Activated CD4-positive, alpha-beta T cell treated with anti-CD3 and anti-CD28 coated beads, Interleukin-2, amount 50 U/mL, for 48 hours (primary cell): ENCODE measurements around the gene GMDS.
"Not testable (repeated sequence)": the region's sequence is repeated elsewhere in the genome, so short reads cannot be mapped to it uniquely, and the experiment has no call there.

Source experiments
- DNase-seq, 2 experiments: peaks; one replicate each; pipeline ENCODE4 v3.0.0-alpha.2; 2020

The GMDS gene

DNA sequence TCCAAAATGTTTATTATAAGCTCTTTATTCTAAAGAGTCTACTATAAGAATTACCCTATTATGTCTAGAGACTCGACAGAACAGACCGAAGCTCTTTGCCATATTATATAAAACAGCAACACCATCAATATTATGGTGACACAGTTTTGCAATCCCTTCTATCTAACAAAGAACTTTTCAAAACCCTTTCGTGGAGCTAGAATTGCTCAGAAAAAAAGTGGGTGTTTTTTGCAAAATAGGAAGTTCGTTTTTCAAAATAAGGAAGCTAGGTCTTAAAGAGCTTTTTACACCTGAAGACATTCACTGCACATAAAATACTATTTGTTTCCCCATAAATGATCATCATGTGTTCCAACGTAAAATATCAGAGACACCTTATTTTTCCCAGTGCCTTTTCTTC, 395.7 kb downstream of the GMDS start:
- DNase-seq, result no peak

DNA sequence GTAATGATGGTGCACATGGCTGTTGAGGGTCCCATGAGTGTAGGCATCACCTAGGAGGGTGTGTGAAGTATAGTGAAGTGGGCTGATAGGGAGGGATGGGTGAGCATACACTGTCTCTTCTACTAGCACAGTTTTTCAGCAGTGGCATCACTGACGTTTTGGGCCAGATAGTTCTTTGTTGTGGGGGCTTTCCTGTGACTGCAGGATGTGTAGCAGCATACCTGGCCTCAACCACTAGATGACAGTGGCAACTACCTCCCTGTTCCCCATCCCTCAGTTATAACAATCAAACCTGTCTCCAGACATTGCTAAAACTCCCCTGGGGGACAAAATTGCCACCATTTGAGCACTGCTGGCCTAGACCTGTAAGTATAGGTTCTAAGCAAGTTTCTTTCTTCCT, 396.7 kb downstream of the GMDS start:
- no peak for DNase-seq

DNA sequence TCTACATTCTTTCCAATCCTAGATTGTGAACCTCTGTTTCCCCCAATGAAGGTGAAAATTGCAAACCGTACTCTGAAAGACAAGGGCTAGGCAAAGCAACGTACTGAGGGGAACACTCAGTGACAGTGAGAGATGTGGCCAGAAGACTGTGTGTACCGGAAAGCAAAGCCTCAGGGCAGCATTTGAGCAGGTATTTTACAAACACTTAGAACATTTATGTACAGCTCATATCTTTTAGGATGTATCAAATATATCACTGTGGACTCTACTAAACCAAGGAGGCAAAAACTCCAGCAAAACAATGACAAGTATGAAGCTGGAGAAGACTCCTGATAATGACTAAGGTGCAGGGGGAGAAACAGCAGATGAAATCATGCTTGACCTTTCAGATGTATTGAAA, 398.8 kb downstream of the GMDS start:
- DNase-seq, result no peak

DNA sequence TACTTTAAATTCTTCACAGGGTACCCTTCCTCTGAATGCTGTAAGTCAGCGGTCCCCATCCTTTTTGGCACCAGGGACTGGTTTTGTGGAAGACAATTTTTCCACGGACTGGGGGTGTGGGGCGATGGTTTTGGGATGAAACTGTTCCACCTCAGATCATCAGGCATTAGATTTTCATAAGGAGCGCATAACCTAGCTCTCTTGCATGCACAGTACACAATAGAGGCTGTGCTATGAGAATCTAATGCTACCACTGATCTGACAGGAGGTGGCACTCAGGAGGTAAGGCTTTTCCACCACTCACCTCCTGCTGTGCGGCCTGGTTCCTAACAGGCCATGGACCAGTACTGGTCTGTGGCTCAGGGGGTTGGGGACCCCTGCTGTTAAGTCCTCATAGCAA, 399.9 kb downstream of the GMDS start:
- not testable (repeated sequence) for DNase-seq

DNA sequence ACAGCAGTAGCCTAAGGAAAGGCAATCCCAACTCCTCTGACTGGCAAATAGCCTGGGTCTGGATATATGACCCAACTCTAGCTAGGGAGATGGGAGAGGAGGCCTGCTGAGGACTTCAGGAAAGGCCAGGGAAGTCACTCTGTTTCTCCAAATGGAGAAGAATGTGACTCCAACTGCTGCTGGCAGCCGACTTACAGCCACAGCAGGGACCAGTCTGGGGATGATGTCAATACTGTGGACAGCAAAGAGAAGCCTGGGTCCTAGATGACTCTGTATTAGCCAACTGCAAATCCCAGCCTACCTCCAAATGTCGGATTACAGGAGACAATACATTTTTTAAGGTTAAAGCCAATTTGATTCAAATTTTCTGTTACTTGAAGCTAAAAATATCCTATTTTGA, 403.1 kb downstream of the GMDS start:
- DNase-seq, result no peak

DNA sequence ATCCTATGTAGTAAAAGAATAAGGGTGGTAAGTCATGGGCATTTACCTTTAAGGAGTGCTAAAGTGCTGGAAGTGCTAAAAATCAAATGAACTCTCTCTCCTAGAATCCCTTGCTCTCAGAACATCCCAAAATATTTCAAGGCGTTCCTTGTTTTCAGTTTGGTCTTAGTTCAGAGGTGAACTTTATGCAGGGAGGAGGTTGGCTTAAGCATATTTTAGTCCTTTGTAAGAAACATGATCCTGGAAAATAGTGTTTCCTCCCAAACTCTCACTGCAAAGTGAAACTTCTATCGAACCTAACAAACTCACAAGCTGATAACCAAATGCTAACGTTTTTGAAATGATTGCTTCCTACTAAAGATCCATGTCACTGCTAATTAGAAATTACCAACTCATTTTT, 404.3 kb downstream of the GMDS start:
- no peak for DNase-seq

DNA sequence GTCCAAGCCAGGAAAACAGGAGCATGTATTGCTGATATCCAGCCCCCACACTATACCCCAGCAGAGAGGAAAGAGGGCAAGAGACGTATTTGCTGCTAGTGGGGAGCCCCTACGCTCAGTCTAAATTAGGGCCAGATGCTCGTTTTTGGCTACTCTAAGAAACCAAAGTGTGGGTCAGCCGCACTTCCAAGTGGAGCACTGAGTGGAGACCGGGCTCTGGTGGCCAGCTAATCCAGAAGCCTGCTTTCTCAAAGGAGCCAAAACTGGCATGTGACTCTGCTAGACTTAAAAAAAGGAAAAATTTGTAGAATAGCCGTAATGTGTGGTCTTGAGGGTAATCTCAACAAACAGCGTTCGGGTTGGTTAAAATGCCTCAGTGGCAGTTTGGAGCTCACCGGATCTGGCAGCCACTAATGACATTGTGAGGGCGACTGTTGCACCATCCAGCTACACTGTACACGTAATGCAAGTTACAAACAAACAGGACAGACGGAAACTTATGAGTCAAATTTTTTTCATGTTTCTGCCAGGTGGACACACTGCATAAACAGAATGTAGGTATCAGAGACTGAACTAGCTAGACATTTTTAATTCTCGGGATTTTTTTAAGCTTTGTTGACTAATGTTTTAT, 404.8 kb downstream of the GMDS start:
- DNase-seq, result no peak

DNA sequence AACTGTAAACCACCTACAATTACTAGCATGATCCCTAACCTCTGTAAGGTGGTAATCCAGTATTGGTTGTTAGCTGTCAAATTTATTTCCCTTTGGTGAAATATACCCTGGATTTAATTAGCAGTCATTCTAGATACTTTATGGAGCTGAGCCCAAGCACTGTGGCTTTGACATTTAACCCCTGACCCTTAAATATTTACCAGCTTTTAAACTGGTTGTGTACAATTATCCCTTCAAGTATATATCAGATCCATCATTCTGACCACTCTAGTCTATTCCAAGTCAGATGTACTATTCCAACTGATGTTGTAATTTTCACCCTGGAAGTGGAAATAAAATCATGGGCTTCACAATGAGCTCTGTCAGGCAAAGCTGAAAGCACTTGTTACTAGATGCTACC, 406.0 kb downstream of the GMDS start:
- no peak for DNase-seq

DNA sequence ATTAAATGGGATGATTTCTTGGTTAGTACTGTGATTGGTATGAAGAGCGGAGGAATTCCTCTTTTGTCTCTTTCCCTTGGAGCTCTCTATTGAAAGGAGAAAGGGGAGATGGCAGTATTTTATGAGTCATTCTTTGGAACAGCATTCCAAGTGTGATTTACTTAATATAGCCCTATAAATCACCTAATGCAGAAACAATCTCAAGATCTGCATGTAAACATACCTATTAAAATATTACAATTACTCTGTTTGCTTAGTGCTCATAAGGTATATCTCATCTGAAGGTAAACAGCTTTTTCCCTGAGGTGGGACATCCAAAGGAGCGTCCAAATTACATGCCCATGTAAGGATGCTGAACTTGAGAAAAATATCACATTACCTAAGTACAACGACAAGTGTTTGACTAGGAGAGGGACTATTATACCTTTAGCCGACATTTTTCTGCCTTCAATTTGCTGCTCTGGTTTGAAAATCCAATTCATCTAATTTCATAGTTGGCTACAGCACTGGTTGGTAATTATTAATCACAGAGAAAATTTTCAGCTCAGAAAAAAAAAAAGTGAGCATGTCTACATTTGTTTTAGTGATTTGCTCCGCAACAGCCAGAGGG, 406.7 kb downstream of the GMDS start:
- DNase-seq, result no peak

DNA sequence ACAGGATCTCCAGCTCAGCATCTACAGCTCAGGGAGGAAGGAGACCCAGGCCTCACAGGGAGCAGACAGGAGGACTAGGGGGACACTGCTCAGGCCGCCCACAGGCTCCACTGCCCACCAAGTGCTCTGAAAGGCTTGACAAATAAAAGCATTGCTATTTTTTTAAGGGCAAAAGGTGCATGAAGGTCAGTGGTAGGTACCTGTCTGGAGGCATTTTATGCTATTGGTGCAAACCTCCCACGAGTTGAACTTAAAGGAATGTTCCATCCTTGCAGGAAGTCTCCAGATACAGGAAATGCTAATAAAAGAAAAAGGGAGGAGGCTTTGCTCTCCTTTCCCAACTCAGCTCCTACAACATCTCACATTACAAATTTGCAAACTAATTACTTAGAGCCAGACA, 407.6 kb downstream of the GMDS start:
- DNase-seq, result no peak

DNA sequence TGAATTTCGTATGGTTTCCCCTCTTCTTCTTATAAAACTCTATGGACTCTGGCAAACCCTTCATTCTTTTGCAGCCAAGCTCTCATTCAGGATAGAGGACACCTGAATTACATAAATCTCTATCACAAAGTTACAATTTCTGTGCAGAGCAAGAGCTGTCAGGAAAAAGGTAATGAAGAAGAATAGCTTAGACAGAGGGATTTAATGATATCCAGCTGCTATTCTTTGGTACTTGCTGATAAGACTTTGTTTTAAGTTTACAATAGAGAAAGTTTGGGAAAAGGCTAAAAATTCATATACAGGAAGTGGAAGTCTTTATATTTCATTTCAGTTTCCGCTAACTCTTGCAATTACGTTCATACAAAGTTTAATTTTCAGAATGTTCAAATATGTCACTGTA, 408.7 kb downstream of the GMDS start:
- DNase-seq, result no peak

DNA sequence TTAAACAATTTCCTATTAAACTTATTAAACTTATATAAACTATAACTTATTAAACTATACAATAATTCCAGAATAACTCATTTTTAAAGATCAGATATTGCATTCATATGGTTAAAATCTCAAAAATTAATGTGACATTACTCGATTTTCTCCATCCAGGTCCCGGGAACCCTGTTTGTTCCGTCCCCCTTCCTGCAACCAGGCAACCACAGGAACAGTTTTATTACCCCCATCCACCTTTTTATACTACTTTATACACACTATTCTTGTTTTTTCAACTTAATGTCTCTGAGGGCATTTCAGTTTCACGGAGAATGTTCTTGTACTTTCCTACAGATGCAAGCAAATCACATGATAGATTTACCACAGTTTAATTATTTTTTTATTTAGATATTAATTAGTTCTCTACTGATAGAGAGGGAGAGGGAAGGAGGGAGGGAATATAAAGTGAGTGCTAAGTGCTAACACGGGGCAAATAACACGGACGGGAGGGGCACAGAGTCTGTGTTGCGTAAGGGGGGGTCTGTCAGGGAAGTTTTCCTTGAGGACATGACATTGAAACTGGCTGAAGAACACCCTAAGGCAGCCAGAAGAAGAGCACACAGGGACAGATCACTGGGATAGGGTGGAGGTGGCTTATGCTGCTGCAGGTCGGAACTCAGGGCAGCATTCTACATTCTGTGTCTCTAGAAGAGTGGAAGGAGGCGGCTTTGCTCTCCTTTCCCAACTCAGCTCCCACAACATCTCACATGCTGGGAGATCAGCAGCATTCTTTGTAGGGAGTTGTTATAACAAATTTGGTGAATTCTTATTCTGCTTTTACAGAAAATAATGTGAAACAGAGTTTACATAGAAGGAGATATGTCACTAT, 410.5 kb downstream of the GMDS start:
- no peak for DNase-seq

DNA sequence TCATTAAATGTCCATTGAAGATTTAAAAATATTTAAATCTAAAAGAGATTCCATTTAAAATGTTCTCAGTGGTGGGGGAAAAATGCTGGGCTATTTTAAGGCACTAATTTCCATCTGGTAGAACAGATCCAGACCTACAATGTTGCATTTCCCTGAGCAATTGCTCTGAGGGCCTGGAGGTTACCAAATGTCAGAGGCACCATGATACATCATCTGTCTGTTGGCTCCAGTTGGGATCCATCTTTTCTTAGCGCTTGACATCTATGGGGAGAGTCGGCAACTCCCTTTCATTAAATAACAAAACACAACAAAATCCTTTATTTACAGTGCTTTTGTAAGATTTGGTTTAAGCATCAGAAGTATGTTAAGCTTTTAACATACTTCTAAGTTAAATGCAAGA, 411.2 kb downstream of the GMDS start:
- DNase-seq, result no peak

DNA sequence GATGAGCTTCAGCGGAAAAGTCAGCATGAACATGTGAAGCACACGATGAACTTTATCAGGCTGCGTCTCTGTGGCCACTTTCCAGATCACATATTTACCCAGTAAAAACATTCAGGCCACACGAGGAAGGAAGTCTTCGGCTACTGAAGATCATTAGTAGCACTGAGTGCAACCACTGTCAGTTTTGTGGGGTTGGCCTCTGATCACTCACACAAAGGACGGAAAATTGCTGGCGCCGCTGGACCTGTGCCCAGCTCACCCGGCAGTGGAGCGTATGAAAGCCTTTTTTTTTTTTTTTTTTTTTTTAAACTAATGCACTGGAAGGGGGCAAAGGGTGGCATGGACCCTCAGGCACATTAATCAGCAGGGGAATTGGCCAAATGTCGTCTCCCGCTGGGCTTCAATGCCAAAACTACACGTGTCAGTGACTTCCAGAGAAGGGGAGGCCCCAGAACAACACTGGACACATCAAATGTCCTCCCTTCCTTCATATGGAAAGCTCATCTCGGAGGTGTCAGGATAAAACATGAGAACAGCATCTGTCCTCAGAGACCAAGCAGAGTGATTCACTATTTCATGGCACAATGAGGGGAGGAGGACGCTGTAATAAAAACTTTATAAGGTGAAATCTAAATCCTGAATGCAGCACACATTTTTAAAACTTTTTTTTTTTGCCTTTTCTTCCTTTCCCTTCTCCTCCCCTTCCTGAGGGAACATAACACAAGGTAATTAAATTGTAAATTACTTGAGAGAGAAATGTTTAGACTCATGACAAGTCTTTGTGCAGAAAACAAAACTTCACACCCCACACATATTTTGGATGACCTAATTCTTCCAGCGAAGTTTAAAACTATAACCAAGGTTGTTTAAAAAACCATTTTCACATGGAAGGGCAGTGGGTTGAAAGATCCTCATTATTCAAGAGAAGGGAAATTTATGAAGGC, 412.3 kb downstream of the GMDS start:
- DNase-seq, result no peak

DNA sequence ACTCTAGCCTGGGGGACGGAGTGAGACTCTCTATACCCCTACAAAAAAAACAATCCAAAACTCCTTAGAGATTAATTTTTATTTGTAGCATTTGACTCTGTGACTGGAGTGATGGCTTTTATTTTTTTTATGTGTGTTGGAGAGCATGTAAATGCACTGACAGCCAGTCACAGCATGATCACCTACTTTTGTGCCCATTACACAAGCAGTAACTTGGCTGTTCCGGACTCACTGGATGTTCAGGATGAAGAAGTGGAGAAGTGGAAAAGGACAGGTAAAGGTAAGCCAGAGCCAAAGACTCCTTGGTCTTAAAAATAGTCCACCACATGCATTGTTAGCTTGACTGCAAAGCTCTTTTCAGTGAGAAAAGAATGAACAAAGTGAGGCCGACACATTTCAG, 413.0 kb downstream of the GMDS start:
- DNase-seq, result no peak

DNA sequence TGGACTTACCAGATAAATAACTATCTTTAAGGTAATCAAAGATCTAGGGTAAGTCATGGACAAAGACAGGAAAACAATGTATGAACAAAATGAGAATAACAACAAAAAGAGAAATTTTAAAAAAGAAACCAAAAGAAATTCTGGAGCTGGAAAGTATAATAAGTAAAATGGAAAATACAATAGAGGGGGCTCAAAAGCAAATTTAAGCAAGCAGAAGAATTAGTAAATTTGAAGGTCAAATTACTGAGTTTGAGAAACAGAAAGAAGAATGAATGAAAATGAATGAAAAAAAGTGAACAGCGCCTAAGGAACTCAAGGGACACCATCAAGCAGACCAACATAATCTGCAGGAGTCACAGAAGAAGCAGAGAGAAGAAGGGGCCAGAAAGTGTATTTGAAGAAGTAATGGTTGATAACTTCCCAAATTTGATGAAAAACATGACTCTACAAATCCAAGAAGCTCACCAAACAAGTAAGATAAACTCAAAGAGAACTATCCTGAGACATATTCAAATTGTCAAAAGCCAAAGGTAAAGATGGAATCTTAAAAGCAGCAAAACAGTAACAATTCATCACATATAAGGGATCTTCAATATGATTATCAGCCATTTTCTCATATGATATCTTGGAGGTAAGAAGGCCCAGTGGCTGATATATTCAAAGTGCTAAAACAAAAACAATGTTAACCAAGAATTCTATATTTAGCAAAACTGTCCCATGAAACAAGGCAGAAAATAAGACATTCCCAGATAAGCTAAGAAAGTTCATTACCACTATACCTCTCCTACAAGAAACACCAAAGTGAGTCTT, 417.2 kb downstream of the GMDS start:
- DNase-seq, result no peak

DNA sequence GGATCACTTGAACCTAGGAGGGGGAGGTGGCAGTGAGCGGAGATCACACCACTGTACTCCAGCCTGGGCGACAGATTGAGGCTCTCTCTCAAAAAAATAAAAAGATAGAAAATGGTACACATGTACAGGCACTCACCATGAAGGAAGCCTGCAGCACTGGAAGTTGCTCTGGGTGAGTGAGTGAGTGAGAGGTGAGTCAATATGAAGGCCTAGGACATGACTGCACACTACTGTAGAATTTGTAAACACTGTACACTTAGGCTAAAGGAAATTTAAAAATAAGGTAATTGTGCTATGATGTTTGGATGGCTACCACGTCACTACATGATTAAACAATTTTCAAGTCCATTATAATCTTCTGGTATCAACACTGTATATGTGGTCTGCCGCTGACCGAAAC, 419.5 kb downstream of the GMDS start:
- no peak for DNase-seq

DNA sequence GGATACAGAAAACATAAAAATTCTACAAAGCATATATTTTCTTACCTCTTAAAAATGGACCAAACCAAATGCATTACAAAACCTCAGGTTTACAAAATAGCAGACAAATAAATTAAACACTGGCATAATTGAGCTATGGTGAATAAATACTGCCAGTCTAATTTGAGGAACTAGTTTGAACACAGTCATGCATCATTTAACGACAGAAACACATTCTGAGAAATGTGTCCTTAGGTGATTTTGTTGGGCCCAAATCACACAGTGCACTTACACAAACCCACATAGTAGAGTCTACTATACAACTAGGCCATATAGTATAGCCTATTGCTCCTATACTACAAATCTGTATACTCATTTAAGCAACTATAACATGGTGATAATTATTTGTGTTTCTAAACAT, 420.1 kb downstream of the GMDS start:
- no peak for DNase-seq

DNA sequence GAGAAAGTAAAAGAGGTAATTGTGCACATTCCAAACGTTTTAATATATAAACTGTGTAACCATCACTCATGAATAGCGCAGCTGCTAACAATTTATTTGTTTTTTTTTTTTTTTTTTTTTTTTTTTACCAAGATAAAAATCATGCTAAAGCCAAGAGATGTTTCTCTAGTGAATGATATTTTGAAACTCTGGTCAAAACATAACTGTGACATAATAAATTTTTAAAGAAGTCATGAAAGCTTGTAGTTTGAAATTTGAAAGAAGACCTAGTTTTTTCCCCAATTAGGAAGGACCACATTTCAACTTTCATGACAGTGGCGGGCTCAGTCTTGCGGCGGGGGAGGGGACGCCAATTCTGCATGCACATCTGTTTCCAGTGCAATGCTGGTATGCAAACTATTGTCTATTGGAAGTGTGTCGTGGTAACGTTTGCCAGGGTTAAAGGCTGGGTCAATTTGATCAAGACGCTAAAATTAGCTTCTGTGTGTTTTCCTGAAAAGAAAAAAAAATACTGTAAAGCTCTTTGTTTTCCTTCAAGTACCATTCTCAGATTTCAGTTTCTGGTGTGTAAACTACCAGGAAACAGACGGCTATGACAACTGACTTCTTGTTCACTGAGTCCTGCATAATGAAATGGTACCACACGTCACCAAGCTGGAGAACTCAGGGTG, 423.8 kb downstream of the GMDS start:
- no peak for DNase-seq

DNA sequence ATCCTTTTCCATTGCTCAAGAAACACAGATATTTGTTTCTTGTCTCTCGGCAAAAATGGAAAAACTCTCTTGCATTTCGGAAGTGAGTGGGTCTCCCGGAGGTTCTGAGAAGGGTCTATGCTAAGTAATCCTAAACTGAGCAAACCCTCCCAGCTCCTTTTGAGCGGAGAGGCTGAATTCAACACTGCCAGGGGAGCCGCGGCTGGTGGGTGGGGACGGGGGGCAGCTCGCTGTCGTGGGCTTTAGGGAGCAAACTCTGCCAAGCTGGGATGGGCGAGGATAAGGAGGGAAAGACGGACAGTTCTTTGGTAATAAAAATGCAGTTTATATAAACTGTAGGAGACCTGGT, 424.3 kb downstream of the GMDS start:
- no peak for DNase-seq

DNA sequence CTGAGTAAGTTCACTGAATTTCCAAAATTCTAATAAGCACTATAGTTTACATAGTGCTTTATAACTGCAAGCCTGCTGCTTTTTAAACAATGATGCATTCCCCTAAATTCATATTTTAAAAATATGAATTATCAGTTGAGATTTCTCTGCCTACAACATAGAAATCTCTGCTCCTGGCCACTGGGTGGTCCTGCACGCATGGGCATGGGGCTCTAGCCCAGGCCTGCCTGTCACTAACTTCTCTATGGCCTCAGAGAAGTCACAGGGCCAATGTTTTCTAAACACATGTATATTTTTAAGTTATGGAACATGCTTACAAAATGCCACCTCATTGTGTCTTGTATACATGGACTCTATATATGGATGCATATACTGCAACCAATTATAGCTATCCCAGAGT, 424.7 kb downstream of the GMDS start:
- DNase-seq, result no peak

DNA sequence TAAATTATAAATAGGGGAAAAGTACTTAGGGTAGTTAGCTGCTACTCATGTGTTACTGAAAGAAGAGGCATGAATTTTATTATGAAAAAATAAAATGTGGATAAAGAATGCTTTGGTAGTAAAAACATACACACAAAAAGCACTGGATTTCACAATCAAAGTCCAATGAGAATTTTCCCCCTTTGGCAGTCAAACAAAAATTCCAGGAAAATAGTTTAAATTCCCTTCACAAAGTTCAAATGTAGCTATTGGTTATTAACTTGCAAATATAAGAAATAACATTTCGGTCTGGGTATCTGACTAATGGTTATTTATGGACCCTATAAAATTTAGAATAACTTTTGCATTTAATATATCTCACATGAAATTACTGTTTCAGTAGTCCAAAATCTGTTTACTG, 425.2 kb downstream of the GMDS start:
- no peak for DNase-seq
